Progenitor cell of endocrine pancreas (in vitro differentiated cells): Measurements from ENCODE around the gene RAD51C. TPM values are rescaled to one million over a fixed set of nuclear protein-coding genes. Genes with fewer than 3 reads are reported as not detected.
"Not testable (repeated sequence)": the region's sequence is repeated elsewhere in the genome, so short reads cannot be mapped to it uniquely, and the experiment has no call there.

Experiments used
- DNase-seq: peaks from one replicate; pipeline ENCODE4 v3.0.0; 2021; ENCODE audit warnings: low spot score; ENCODE audit not compliant: unreplicated experiment
- H3K27ac Mint-ChIP-seq: 2 replicates; pipeline ENCODE4 v1.8.0; 2021; ENCODE audit warnings: mild to moderate bottlenecking, moderate library complexity, mixed read lengths
- H3K27me3 Mint-ChIP-seq: 2 replicates; pipeline ENCODE4 v1.8.0; 2021; ENCODE audit warnings: mixed read lengths
- H3K36me3 Mint-ChIP-seq: 2 replicates; pipeline ENCODE4 v1.8.0; 2022; ENCODE audit warnings: mixed read lengths; ENCODE audit not compliant: insufficient read depth
- H3K4me1 Mint-ChIP-seq: 2 replicates; pipeline ENCODE4 v1.8.0; 2021; ENCODE audit warnings: low read depth, mixed read lengths
- H3K4me3 Mint-ChIP-seq: 2 replicates; pipeline ENCODE4 v1.8.0; 2021; ENCODE audit warnings: low read depth, mild to moderate bottlenecking, moderate library complexity, mixed read lengths
- H3K9me3 Mint-ChIP-seq: 2 replicates; pipeline ENCODE4 v1.8.0; 2021; ENCODE audit warnings: low read depth, mixed read lengths
- total RNA-seq: library from RNA; stranded (reverse); gene quantifications from 2 replicates; pipeline ENCODE4 v1.2.1, GENCODE V29; 2021
- TF ChIP-seq, protein P1 (sequence below): fragments of 200-600 bp; sonication (generic); IDR thresholded peaks from one replicate; pipeline ENCODE4 v1.5.0; 2021; ENCODE audit warnings: antibody characterized with exemption, mild to moderate bottlenecking; ENCODE audit not compliant: unreplicated experiment

The RAD51C gene
- total RNA-seq, 1 donor from 2014 or later = 32.7 TPM

DNA sequence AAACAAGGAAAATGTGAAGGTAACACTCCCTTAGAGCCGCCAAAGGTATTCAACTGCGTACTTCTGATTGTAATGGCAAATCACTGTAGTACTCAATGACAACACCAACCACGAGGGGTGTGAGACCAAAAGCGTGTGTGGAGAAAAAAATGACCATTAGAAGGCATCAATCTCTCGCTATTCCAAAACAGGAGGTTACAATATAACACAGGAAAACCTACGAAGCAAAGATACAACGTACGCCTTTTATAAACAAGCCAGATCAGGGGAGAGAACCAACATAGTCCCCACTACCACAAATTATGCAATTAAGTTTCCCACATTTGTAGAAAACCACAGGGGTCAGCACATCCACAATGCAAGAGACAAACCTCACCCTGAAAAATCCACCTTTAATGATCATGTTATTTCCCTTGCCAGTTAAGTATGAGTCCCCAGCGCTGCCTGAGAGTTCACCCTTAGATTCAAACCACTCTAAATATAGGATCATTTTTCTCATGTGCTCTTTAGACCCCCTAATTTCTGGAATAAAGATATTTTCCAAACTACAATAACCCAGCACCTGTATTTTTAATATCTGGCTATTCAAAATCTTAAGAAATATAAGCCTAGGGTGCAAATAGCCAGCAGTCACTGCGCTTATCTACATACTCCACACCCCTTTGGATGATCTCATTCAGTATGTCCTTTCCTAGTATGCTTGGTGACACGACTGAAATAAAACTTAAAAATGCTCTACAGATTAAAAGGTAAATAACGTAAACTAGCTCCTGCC is 13.0 kb upstream of the RAD51C start:
- H3K36me3 Mint-ChIP-seq = no peaks in the 10 kb centered on the region
- no peak overlapping the region for H3K4me3 Mint-ChIP-seq
- no peaks in the 10 kb centered on the region for H3K4me1 Mint-ChIP-seq
- TF ChIP-seq, protein P1, sequence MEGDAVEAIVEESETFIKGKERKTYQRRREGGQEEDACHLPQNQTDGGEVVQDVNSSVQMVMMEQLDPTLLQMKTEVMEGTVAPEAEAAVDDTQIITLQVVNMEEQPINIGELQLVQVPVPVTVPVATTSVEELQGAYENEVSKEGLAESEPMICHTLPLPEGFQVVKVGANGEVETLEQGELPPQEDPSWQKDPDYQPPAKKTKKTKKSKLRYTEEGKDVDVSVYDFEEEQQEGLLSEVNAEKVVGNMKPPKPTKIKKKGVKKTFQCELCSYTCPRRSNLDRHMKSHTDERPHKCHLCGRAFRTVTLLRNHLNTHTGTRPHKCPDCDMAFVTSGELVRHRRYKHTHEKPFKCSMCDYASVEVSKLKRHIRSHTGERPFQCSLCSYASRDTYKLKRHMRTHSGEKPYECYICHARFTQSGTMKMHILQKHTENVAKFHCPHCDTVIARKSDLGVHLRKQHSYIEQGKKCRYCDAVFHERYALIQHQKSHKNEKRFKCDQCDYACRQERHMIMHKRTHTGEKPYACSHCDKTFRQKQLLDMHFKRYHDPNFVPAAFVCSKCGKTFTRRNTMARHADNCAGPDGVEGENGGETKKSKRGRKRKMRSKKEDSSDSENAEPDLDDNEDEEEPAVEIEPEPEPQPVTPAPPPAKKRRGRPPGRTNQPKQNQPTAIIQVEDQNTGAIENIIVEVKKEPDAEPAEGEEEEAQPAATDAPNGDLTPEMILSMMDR = no peak
- H3K9me3 Mint-ChIP-seq = no peaks in the 10 kb centered on the region
- no peak for DNase-seq
- H3K27ac Mint-ChIP-seq = peak overlapping the region; percentile 5
- peaks cover 3% of the 10 kb centered on the region for H3K27me3 Mint-ChIP-seq

DNA sequence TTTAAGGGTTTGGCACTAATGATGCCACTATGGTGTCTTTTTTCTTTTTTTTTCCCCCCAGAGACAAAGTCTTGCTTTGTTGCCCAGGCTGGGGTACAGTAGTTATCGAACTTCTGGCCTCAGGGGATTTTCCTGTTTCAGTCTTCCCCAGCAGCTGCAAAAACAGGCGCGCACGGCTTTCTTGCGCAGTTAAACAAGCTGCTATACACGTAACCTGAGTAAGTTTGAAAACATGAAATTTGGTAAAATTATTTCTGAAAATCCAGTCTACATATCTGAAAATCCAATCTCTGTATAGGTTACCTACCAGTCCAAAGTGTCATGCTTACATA is 12.4 kb upstream of the RAD51C start:
- H3K4me1 Mint-ChIP-seq = no peaks in the 10 kb centered on the region
- H3K27ac Mint-ChIP-seq = peak overlapping the region; percentile 5
- H3K36me3 Mint-ChIP-seq = no peaks in the 10 kb centered on the region
- TF ChIP-seq, protein P1 = no peak
- H3K4me3 Mint-ChIP-seq = no peak overlapping the region
- H3K9me3 Mint-ChIP-seq = no peaks in the 10 kb centered on the region
- DNase-seq = no peak
- H3K27me3 Mint-ChIP-seq = peaks cover 3% of the 10 kb centered on the region

- no peak overlapping the region for H3K4me3 Mint-ChIP-seq
- peaks cover 4% of the 10 kb centered on the region for H3K4me1 Mint-ChIP-seq
- TF ChIP-seq, protein P1 = no peak
- no peaks in the 10 kb centered on the region for H3K36me3 Mint-ChIP-seq
- DNase-seq = no peak
- no peaks in the 10 kb centered on the region for H3K9me3 Mint-ChIP-seq
- H3K27ac Mint-ChIP-seq = no peak overlapping the region
- H3K27me3 Mint-ChIP-seq = no peaks in the 10 kb centered on the region
Measured at GRCh38 chr17:58684003-58684402, 8.4 kb upstream of the RAD51C start.

DNA sequence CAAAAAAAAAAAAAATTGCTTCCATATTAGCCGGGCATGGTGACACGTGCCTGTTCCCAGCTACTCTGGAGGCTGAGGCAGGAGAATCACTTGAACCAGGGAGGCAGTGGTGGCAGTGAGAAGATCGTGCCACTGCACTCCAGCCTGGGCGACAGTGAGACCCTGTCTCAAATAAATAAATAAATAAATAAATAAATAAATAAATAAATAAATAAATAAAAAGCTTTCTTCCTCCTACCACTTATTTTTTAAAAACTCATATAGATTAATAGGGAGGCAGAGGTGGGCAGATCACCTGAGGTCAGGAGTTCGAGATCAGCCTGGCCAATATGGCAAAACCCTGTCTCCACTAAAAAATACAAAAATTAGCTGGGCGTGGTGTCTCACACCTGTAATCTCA is 7.9 kb upstream of the RAD51C start:
- DNase-seq, H3K27me3 Mint-ChIP-seq, H3K4me3 Mint-ChIP-seq: not testable (repeated sequence)

DNA sequence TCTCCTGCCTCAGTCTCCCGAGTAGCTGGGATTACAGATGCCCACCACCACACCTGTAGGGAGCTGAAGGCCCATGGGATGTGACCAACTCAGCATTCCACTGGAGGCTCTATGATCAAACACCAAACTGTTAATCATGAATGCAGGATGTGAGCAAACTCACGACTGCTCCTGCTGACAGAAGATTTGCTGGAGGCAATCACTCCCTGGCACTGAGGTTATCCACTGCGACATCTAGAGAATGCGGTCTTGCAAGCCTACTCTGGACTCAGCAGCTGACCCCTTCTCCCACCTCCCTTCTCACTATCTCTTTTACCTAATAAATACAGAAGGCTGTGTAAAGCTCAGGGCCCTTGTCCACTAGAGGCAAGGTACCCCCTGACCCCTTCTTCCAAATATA is 5.4 kb upstream of the RAD51C start:
- Mint-ChIP-seq H3K27ac (no peak overlapping the region), H3K4me3 (no peak overlapping the region)
- TF ChIP-seq, protein P1 = no peak

More for the DNA sequence above, 7.9 kb upstream of the RAD51C start:
- H3K4me1 Mint-ChIP-seq, H3K9me3 Mint-ChIP-seq, H3K27ac Mint-ChIP-seq, H3K36me3 Mint-ChIP-seq: not testable (repeated sequence)

GRCh38 chr17:58688521-58688920 is 3.9 kb upstream of the RAD51C start:
- Mint-ChIP-seq H3K36me3 (no peaks in the 10 kb centered on the region), H3K4me1 (peaks cover 12% of the 10 kb centered on the region), H3K9me3 (no peaks in the 10 kb centered on the region), H3K27me3 (no peaks in the 10 kb centered on the region), H3K4me3 (no peak overlapping the region), H3K27ac (no peak overlapping the region)
- no peak for DNase-seq
- TF ChIP-seq, protein P1 = no peak

More for the DNA sequence above, 5.4 kb upstream of the RAD51C start:
- Mint-ChIP-seq H3K36me3 (no peaks in the 10 kb centered on the region), H3K4me1 (peaks cover 4% of the 10 kb centered on the region), H3K9me3 (no peaks in the 10 kb centered on the region), H3K27me3 (no peaks in the 10 kb centered on the region)
- DNase-seq = no peak

DNA sequence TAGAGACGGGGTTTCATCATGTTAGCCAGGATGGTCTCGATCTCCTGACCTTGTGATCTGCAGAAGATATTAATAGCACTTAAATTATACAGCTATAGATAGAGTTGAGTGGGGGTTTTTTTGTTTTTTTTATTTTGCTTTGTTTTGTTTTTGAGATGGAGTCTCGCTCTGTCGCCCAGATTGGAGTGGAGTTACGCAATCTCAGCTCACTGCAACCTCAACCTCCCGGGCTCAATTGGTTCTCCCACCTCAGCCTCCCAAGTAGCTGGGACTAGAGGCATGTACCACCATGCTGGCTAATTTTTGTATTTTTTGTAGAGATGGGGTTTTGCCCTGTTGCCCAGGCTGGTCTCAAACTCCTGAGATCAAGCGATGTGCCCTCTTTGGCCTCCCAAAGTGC is 2.4 kb upstream of the RAD51C start:
- not testable (repeated sequence) for H3K9me3 Mint-ChIP-seq, DNase-seq, H3K27me3 Mint-ChIP-seq, H3K27ac Mint-ChIP-seq, H3K4me3 Mint-ChIP-seq, H3K36me3 Mint-ChIP-seq
- H3K4me1 Mint-ChIP-seq = peaks cover 17% of the 10 kb centered on the region
